Endothelial cell of umbilical vein (primary cell): Measurements from ENCODE around the gene EFCAB8. TPM values are rescaled to one million over a fixed set of nuclear protein-coding genes. Genes with fewer than 3 reads are reported as not detected.

Experiments
- BruUV-seq: library from RNA; stranded (reverse); fragments of 400-500 nt; replicated peaks from 2 replicates; lab custom pipeline; 2021; lab: Mats Ljungman, UMichigan
- CTCF ChIA-PET: fragments of 300-600, 350-600 bp; sonication (Branson Sonifier 250); formaldehyde crosslinking; loops from one replicate; lab custom pipeline; 2021; ENCODE audit warnings: antibody characterized with exemption, inconsistent platforms; lab: Charles Lee
- POLR2A ChIA-PET: fragments of 300-600, 350-600 bp; sonication (Branson Sonifier 250); formaldehyde crosslinking; loops from one replicate; lab custom pipeline; 2021; ENCODE audit warnings: antibody characterized with exemption, inconsistent platforms; lab: Charles Lee
- DNase-seq: peaks from one replicate; pipeline ENCODE4 v3.0.0-alpha.2; 2011; ENCODE audit warnings: low read depth, low spot score
- FAIRE-seq: peaks from 2 replicates; lab custom pipeline; 2011; peaks lifted over from hg19 to GRCh38; lab: Jason Lieb, UNC
- H2AFZ ChIP-seq: 2 replicates; pipeline ENCODE4 v1.6.0; 2012; ENCODE audit warnings: low read depth, low read length, control low read depth, inconsistent platforms
- H3K27ac ChIP-seq: 2 replicates; pipeline ENCODE4 v1.5.1; 2011; ENCODE audit warnings: low read depth, mild to moderate bottlenecking, control low read depth, low read length, moderate library complexity; ENCODE audit not compliant: insufficient read depth
- H3K27me3 ChIP-seq, 2 experiments: 2 replicates each; pipeline versions ENCODE4 v1.6.0 to v1.6.1; 2011; ENCODE audit warnings: low read length in 2 of 2, mixed read lengths in 1 of 2; ENCODE audit not compliant: control insufficient read depth in 2 of 2, insufficient read depth in 2 of 2
- H3K36me3 ChIP-seq, 2 experiments: 2 replicates in 1 of 2; 3 replicates in 1 of 2; pipeline ENCODE4 v1.5.1; 2011; ENCODE audit warnings: low read length in 2 of 2, mild to moderate bottlenecking in 1 of 2, moderate library complexity in 1 of 2; ENCODE audit not compliant: control insufficient read depth in 2 of 2, insufficient read depth in 2 of 2; ENCODE audit errors: extremely low read depth in 1 of 2
- H3K4me1 ChIP-seq: 3 replicates; pipeline ENCODE4 v1.5.1; 2011; ENCODE audit warnings: mild to moderate bottlenecking, low read length; ENCODE audit not compliant: control insufficient read depth, insufficient read depth; ENCODE audit errors: extremely low read depth
- H3K4me2 ChIP-seq: 2 replicates; pipeline ENCODE4 v1.6.1; 2011; ENCODE audit warnings: low read length, control low read depth, mixed read lengths; ENCODE audit not compliant: insufficient read depth
- H3K4me3 ChIP-seq, 3 experiments: fragments of 200-600 bp in 1 of 3; sonication (generic), shearing (Covaris generic) in 1 of 3; replicated peaks in 1 of 3; 2 replicates each; pipeline ENCODE4 v1.5.1; 2011 to 2016; ENCODE audit warnings: control low read depth in 3 of 3, low read length in 3 of 3, mild to moderate bottlenecking in 2 of 3, inconsistent platforms in 1 of 3, low read depth in 1 of 3, moderate library complexity in 1 of 3; ENCODE audit not compliant: insufficient read depth in 1 of 3
- H3K79me2 ChIP-seq: 2 replicates; pipeline ENCODE4 v1.6.0; 2012; ENCODE audit warnings: low read length, inconsistent platforms; ENCODE audit not compliant: control insufficient read depth, insufficient read depth
- H3K9ac ChIP-seq: replicated peaks from 2 replicates; pipeline ENCODE3; 2011; ENCODE audit warnings: low read length, control low read depth; ENCODE audit not compliant: insufficient read depth; ENCODE audit errors: extremely low read depth
- H3K9me1 ChIP-seq: replicated peaks from 3 replicates; pipeline ENCODE4 v1.6.0; 2011; ENCODE audit warnings: mild to moderate bottlenecking, low read length; ENCODE audit not compliant: control insufficient read depth, insufficient read depth; ENCODE audit errors: extremely low read depth
- H3K9me3 ChIP-seq: replicated peaks from 2 replicates; pipeline ENCODE4 v1.5.1; 2012; ENCODE audit warnings: low read length, inconsistent platforms; ENCODE audit not compliant: control insufficient read depth, insufficient read depth
- H4K20me1 ChIP-seq: replicated peaks from 2 replicates; pipeline ENCODE3; 2011; ENCODE audit warnings: mild to moderate bottlenecking, low read length; ENCODE audit not compliant: control insufficient read depth, insufficient read depth; ENCODE audit errors: extremely low read depth
- CTCF ChIP-seq, 2 donors: IDR thresholded peaks; 1 replicate in 1 of 2; 2 replicates in 1 of 2; pipeline ENCODE4 v1.5.1; 2011; ENCODE audit warnings: low read length in 2 of 2, mild to moderate bottlenecking in 2 of 2, moderate library complexity in 2 of 2, control low read depth in 1 of 2, inconsistent platforms in 1 of 2, low read depth in 1 of 2; ENCODE audit not compliant: insufficient read depth in 1 of 2; ENCODE audit errors: extremely low read depth in 1 of 2
- EZH2 ChIP-seq: IDR thresholded peaks from 2 replicates; pipeline ENCODE4 v1.6.1; 2012; ENCODE audit warnings: borderline replicate concordance, low read depth, mild to moderate bottlenecking, moderate library complexity, low read length, inconsistent platforms; ENCODE audit not compliant: severe bottlenecking
- FOS ChIP-seq: IDR thresholded peaks from 2 replicates; pipeline ENCODE4 v1.6.1; 2011; ENCODE audit warnings: mild to moderate bottlenecking, low read length, moderate library complexity, borderline replicate concordance; ENCODE audit not compliant: insufficient read depth
- GATA2 ChIP-seq: IDR thresholded peaks from 2 replicates; pipeline ENCODE4 v1.7.0; 2011; ENCODE audit warnings: low read depth, mild to moderate bottlenecking, moderate library complexity, mixed read lengths, low read length; ENCODE audit not compliant: insufficient read length, insufficient read depth
- JUN ChIP-seq: IDR thresholded peaks from 2 replicates; pipeline ENCODE4 v1.6.1; 2011; ENCODE audit warnings: borderline replicate concordance, low read depth; ENCODE audit not compliant: insufficient read length, insufficient read depth
- MYC ChIP-seq: IDR thresholded peaks from one replicate; pipeline ENCODE4 v1.6.1; 2011; ENCODE audit warnings: mild to moderate bottlenecking, low read depth, low read length
- POLR2A ChIP-seq: IDR thresholded peaks from 2 replicates; pipeline ENCODE4 v1.6.1; 2012; ENCODE audit warnings: low read depth, mild to moderate bottlenecking, control low read depth, low read length
- POLR2AphosphoS5 ChIP-seq: IDR thresholded peaks from 2 replicates; pipeline ENCODE4 v1.6.1; 2012; ENCODE audit warnings: low read depth, mild to moderate bottlenecking, control low read depth, low read length, moderate library complexity; ENCODE audit not compliant: insufficient read depth
- dilution Hi-C: fragments of 300-500 bp; cut with MboI; formaldehyde crosslinking; loops from one replicate; pipeline ENCODE4 v1.15.0; 2019; ENCODE audit warnings: low sequenced_read_pairs; ENCODE audit not compliant: extremely low pct_ligation_motif_present
- intact Hi-C: fragments of 100-400 bp; cut with micrococcal nuclease; formaldehyde crosslinking; loops from one replicate; pipeline ENCODE4 v1.10.0; 2022
- polyA plus RNA-seq, 4 experiments: library from polyadenylated mRNA; depleted of rRNA in 3 of 4; stranded (reverse) in 3 of 4; unstranded in 1 of 4; fragments of >200 nt; gene quantifications; 2 replicates each; pipeline versions ENCODE4 v1.2.1 to v1.2.3, GENCODE V29; 2011 to 2012; ENCODE audit warnings: missing spikeins in 1 of 4
- total RNA-seq: library from RNA; stranded (reverse); gene quantifications from 2 replicates; pipeline ENCODE4 v1.2.3, GENCODE V29; 2021
- TF ChIP-seq, protein P1 (sequence below): IDR thresholded peaks from 2 replicates; pipeline ENCODE4 v1.6.1; 2011; ENCODE audit not compliant: insufficient read depth, insufficient read length

EFCAB8 gene
- total and polyA plus RNA-seq, 2 donors (not counting 3 experiments of a cell fraction or from before 2014, with no cell fraction given) = 0.01 to 0.31 TPM

DNA sequence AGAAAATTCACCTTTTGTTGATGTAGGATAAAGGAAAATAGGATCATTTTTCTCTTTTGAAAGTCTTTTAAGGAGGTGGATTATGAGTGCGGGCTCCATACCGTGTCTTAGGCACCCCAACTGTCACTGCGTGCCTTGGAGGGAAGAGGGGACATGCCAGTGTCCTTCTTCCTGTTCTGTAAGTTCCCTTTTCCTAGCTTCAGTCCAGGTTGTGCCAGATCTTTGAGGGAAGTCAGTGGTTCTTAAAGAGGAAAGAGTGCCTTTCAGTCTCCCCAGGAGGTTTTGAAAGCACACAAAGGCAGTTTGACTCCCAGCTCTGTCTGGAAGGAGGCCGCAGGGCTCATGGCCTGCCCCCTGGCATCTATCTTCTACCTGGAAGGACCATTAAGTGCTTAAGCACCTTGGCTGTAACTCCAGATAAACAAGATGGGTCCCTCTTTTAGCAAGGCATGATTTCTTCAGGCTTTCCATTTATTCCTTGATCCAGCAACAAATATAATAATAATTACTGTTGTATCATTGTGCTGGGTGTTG lies 13.0 kb downstream of the EFCAB8 start:
- TF ChIP-seq MYC = no peak
- no peak for TF ChIP-seq GATA2
- TF ChIP-seq POLR2A = no peak
- no peak for TF ChIP-seq POLR2AphosphoS5
- TF ChIP-seq CTCF (IDR thresholded peaks at IDR 0.05; ENCODE audit: extremely low read depth in 1 of 2, insufficient read depth in 1 of 2, low read depth in 1 of 2, low read length in 2 of 2) = no peak
- TF ChIP-seq EZH2 = no peak
- TF ChIP-seq, protein P1, sequence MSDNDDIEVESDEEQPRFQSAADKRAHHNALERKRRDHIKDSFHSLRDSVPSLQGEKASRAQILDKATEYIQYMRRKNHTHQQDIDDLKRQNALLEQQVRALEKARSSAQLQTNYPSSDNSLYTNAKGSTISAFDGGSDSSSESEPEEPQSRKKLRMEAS = no peak
- TF ChIP-seq FOS = no peak
- TF ChIP-seq JUN = no peak
- Histone ChIP-seq H2AFZ (no peak overlapping the region), H3K36me3 (no peaks in the 10 kb centered on the region), H3K4me1 (no peaks in the 10 kb centered on the region), H3K79me2 (no peaks in the 10 kb centered on the region), H3K4me3 (no peak overlapping the region), H3K27me3 (no peaks in the 10 kb centered on the region), H3K9me1 (no peaks in the 10 kb centered on the region), H3K27ac (no peak overlapping the region), H3K9me3 (no peaks in the 10 kb centered on the region), H3K4me2 (no peak overlapping the region), H4K20me1 (no peaks in the 10 kb centered on the region), H3K9ac (no peak overlapping the region)
- BruUV-seq = no TSS peak
- ChIA-PET CTCF (no interaction called here), POLR2A (no interaction called here)
- FAIRE-seq (no peak), DNase-seq (no peak)
- dilution Hi-C loops = no loop called here
- intact Hi-C loops = no loop called here
